ENCODE data around the gene P2RX1.

GRCh38 chr17:3897731-3898130, 18.5 kb downstream of the P2RX1 start:
- TF ChIP-seq, protein P1, sequence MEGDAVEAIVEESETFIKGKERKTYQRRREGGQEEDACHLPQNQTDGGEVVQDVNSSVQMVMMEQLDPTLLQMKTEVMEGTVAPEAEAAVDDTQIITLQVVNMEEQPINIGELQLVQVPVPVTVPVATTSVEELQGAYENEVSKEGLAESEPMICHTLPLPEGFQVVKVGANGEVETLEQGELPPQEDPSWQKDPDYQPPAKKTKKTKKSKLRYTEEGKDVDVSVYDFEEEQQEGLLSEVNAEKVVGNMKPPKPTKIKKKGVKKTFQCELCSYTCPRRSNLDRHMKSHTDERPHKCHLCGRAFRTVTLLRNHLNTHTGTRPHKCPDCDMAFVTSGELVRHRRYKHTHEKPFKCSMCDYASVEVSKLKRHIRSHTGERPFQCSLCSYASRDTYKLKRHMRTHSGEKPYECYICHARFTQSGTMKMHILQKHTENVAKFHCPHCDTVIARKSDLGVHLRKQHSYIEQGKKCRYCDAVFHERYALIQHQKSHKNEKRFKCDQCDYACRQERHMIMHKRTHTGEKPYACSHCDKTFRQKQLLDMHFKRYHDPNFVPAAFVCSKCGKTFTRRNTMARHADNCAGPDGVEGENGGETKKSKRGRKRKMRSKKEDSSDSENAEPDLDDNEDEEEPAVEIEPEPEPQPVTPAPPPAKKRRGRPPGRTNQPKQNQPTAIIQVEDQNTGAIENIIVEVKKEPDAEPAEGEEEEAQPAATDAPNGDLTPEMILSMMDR (IDR thresholded peaks at IDR 0.05): no peak
- no peak for TF ChIP-seq POLR2A (IDR thresholded peaks at IDR 0.05)

Measured in esophagus squamous epithelium (tissue), 4 donors.